ENCODE data around the gene BGLAP.

The BGLAP gene

DNA sequence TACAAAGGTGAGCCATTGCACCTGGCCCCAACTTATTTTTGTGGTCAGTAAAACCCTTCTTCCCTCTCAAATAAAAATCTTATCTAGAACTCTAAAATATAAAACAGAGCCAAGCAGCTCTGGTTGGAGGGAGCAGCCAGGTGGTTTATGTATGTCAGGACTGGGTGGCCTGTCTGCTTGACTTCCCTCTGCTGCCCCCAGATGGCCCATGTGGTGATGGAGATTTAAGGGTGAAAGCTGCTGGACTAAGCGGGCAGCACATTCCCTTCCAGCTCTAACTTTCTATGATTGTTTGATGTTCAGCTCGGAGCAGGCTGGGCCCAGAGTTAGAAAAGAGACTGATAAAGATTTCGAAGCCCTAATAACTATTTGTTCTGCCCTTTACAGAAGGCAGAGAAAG is 17.8 kb downstream of the BGLAP start:
- no peak for DNase-seq

GRCh38 chr1:156260896-156261295 is 18.9 kb downstream of the BGLAP start:
- no peak for DNase-seq

DNA sequence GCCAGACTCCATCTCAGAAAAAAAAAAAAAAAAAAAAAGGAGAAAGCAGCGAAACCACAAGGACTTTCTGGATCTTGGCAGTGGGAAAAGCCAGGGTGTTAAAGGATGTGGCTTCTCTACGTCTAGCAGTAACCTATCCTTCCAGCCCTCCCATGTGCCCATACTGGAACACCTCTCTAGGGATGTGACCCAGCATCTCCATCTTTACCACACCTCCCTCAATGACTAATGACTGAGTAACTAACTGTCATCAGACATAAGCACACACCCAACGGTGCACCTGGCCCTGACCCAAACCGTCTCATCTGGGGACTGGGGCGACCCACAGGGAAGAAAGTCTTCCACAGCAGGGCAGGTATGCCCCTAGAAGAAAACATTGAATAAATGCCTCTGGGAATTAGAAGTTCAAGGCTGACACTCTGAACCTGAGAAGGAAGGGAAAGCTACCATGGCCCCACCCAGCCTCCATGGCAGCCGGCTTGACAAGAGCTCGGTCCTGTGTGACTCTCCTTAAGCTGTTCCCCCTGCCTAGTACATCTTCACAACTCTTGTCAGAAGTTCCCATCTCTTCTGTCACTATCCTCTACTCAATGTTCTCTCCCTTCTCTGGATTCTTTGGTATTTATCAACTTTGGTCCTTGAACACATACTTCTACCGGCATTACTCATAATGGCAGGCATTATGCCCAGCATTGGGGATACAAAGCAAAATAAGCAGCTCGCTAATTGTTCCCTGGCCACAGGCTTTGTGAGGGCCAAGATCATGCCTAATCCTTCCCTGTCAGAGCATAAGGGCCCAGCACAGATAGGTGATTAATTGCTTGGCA is 20.7 kb downstream of the BGLAP start:
- no peak for DNase-seq

GRCh38 chr1:156263288-156263655 is 21.3 kb downstream of the BGLAP start:
- no peak for DNase-seq

DNA sequence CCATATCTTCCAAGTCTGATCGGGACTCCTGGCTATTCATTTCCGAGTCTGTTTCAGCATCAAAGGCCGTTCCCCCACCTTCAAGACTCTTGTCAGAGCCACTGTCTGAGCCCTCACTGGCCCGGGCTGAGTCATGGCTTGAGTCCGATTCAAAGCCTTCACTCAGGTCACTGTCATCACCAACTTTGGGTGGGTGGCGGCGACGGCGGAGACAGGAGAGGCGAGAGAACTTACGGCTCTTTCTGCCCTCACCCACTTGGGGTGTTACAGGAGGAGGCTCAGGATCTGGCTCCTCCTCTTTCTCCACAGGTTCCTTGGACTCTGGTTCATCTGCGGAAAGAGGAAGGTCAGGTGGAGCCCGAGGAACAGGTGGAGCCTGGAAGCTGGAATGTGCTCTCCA is 24.1 kb downstream of the BGLAP start:
- no peak for DNase-seq

DNA sequence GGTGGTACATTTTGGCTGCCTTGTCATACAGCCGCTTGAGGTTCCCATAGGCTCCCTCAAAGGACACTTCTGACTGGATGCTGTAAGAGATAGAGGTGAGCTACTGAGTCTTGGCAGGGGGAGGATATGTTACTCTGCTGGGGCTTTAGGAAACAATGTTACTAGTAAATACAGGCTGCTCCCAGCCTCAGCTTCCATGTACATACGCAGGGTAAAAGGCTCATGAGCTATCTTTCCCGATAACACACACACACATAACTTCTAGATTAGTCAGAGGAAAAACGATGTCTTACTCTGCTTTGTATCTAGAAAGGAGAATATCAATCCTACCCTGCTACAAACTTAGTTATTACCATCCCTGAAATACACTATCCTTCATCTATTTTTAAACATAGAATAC is 26.4 kb downstream of the BGLAP start:
- DNase-seq = no peak

DNA sequence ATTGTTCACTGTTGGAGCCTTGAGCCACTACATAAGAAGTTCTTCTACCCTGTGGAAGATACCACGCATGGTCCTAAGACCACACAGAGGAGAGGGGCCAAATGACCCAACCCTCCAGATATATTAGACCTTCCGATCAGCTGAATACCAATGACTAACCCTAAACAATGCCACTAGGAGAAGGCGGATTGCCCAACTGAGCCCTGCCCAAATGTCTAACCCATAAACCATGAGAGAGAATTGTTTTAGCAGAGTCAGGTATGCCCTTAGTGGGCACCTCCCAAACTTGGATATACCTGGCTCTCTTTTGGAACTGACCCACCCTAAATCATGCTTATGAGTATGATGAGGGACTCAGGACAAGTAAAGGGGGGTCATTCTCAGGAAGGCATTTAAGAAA is 28.3 kb downstream of the BGLAP start:
- DNase-seq = no peak

- DNase-seq = no peak
Measured at GRCh38 chr1:156276532-156276931, 34.5 kb downstream of the BGLAP start.

GRCh38 chr1:156276966-156277381 is 35.0 kb downstream of the BGLAP start:
- no peak for DNase-seq

DNA sequence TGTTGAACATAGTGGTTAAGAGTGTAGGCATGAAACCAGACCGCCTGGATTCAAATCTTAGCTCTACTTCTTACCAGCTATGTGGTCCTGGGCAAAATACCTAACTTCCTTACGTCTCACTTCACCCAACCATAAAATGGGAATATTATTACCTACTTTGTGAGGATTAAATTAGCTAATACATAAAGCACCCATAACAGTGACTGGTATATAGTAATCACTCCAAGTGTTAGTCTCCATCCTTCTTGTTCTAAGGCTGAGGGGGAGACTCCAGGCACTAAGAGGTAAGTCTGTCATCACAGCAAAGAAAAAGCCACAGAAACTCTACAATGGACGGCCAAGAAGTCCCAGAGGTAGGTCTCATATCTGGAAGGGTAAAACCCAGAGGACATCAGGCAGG is 37.9 kb downstream of the BGLAP start:
- no peak for DNase-seq

DNA sequence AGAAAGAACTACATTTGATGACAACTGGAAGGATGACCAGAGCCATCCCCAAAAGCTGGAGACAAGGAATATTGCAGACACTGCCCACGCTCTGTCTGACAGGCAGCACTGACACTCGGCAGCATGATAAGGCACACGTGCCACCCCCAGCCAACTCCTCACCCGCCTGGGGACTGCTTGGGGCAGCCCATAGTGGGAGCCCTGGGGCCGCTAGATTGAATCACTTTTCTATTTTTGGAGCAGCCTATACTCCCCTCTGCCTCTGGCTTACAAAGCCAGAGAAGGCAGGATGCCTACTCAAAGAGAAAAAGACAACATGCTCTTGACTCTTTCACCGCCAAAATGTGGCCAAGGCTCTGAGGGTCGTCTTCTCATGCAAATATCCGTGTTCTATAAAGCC is 39.3 kb downstream of the BGLAP start:
- DNase-seq = no peak

DNA sequence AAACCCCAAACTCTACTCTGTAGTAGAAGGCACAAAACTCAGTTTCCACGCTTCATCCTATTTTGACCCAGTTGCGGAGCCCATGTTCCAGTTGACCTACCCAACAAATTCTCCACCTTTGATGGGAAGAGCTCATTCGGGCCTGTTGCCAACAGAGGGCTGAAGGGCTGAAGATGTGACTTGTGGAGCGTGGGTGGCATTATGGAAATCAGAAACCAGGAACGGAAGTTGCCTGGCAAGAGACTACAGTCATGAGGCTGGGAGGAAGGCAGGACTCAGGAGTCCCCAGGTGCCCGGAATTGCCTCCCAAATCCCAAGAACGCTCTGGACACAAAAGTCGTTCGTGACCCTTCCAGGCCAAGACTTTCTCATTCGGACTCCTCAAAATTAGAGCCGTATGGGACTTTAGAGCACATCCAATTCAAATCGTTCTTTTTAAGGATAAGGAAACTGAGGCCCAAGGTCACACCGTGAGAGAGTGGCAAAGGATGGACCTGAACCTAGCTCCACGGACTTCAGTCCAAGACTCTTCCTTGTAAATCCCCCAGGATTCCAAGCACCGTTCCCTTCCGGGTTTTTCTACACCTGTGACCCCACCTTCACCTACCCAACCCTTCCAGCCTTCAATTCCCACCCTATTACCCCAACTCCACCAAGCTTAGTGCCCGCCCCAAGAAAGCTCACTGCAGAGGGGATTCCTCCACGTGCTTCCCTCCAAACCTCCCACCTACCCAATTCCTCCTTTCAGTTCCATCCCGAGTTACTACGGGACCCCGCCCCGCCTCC is 39.9 kb downstream of the BGLAP start:
- peak; percentile 76 for DNase-seq

GRCh38 chr1:156282479-156283222 is 40.7 kb downstream of the BGLAP start, which contains the start of gene SMG5:
SMG5 (minus strand) TSS chr1:156282825; CDS start chr1:156282680, 145 bp downstream.
- DNase-seq = peak; percentile 97

DNA sequence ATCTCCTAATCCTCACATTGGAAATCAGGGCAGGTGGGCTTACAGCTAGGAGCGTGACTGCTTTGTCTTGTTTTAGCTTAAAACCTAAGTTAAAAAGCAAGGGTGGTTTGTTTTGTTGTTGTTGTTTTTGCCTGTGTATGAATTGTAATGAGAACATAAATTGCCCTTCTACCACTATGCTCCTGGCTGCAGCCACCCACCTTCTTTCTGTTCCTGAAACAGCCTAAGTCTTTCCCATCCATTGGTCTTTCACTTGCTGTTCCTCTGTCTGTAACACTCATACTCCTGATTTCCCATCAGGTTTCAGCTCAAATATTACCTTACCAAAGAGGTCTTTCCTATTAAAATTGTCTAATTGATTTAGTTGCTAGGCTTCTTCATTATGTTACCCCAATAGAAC is 41.5 kb downstream of the BGLAP start:
- no peak for DNase-seq

- DNase-seq = no peak
Measured at GRCh38 chr1:156284112-156284511, 42.1 kb downstream of the BGLAP start, which contains the start of gene TMEM79. TMEM79 (plus strand) TSS chr1:156284325; CDS start chr1:156285227, 902 bp downstream.

- no peak for DNase-seq
Measured at GRCh38 chr1:156284757-156285156, 42.8 kb downstream of the BGLAP start.

GRCh38 chr1:156285437-156285836 is 43.5 kb downstream of the BGLAP start:
- no peak for DNase-seq

DNA sequence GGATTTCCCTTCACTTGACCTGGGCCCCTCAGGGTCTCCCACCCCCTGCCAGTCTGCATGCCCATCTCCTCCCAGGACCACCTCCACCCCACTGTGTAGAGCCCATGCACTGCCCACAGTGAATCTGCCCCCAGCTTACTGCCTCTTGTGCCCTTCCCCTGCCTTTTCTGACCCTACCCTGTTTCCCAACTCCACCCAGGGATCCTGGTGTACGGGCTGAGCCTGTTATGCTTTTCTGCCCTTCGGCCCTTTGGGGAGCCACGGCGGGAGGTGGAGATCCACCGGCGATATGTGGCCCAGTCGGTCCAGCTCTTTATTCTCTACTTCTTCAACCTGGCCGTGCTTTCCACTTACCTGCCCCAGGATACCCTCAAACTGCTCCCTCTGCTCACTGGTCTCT is 44.1 kb downstream of the BGLAP start:
- DNase-seq = no peak

GRCh38 chr1:156289857-156290256 is 47.9 kb downstream of the BGLAP start:
- DNase-seq = no peak

DNA sequence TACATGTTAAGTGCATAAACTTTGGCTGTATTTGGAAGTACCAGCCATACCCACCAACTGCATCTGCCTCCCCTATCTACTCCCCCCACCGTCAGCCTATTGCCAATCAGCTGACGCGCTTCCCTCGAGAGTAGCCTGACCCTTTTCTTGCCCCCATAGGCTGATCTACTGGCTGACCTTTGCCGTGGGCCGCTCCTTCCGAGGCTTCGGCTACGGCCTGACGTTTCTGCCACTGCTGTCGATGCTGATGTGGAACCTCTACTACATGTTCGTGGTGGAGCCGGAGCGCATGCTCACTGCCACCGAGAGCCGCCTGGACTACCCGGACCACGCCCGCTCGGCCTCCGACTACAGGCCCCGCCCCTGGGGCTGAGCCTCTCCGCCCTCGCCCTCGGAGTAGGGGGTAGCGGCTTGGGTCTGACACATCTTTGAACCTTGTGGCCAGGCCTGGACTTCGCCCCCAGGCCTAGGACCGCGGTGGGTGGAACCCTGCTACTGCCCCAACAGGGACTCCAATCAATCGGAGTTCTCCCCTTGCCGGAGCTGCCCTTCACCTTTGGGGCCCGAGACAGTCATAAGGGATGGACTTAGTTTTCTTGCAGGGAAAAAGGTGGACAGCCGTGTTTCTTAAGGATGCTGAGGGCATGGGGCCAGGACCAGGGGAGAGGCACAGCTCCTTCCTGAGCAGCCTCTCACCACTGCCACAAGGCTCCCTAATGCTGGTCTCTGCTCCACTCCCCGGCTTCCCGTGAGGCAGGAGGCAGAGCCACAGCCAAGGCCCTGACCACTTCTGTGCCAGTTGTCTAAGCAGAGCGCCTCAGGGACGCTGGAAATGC is 49.5 kb downstream of the BGLAP start:
- peak; percentile 51 for DNase-seq

All from DMS79 treated with DMSO at 0.1 percent for 48 hours (cell line).